ENCODE results near the gene GPRIN3. TPM values are rescaled to one million over a fixed set of nuclear protein-coding genes. Genes with fewer than 3 reads are reported as not detected.
A peak's percentile ranks its signal among the peaks of the same experiment; 100 is the strongest.

Gene GPRIN3
- total RNA-seq, 2 experiments from 2014 or later = 46.4 TPM

- DNase-seq (no peak), ATAC-seq (ENCODE audit: poor library complexity) (no peak)
- Mint-ChIP-seq H3K9me3 (no peaks in the 10 kb centered on the region), H3K4me1 (ENCODE audit: low read depth) (peaks cover 90% of the 10 kb centered on the region), H3K36me3 (ENCODE audit: low read depth) (peaks cover 6% of the 10 kb centered on the region), H3K4me3 (peak overlapping the region; percentile 91), H3K27me3 (no peaks in the 10 kb centered on the region), H3K27ac (peak overlapping the region; percentile 92)
- Histone ChIP-seq H3K4me1 (ENCODE audit: insufficient read depth, low read length) (peaks cover 42% of the 10 kb centered on the region), H3K4me3 (ENCODE audit: low read length) (peak overlapping the region; percentile 58), H3K9me3 (ENCODE audit: control insufficient read depth in 1 of 2, insufficient read depth in 1 of 2, low read length in 2 of 2) (no peaks in the 10 kb centered on the region), H3K27me3 (ENCODE audit: control insufficient read depth in 1 of 2, insufficient read depth in 2 of 2, low read length in 2 of 2) (no peaks in the 10 kb centered on the region), H3K27ac (ENCODE audit: low read depth in 1 of 2, low read length in 2 of 2) (peak overlapping the region; percentile 74 to 82), H3K36me3 (ENCODE audit: insufficient read depth, low read length) (peaks cover 2% of the 10 kb centered on the region)
- POLR2A ChIA-PET = interaction anchor here (0.8 to 4.1 kb wide), 16 partner anchors 9 to 1014 kb away, joined by 3 to 37 read pairs (median 5); partner anchors contain the start of gene HERC5
- no peak for TF ChIP-seq CTCF (IDR thresholded peaks at IDR 0.05)
- CTCF ChIA-PET = interaction anchor here (0.9 to 4.6 kb wide), 6 partner anchors 10 to 45 kb away, joined by 3 to 29 read pairs (median 6); no protein-coding TSS in a partner anchor
- intact Hi-C loops (cut with DNase I, micrococcal nuclease) = loop anchor here in 1 of 2 experiments (10.0 kb wide), 1 partner anchor 186 kb away; the partner anchor contains the start of gene TIGD2
These were observed 7.1 kb downstream of the GPRIN3 start for GRCh38 chr4:89300499-89300898.

GRCh38 chr4:89300060-89300459, 7.5 kb downstream of the GPRIN3 start:
- Mint-ChIP-seq H3K4me1 (ENCODE audit: low read depth) (peaks cover 90% of the 10 kb centered on the region), H3K4me3 (peak overlapping the region; percentile 91), H3K27me3 (no peaks in the 10 kb centered on the region), H3K27ac (peak overlapping the region; percentile 92), H3K36me3 (ENCODE audit: low read depth) (peaks cover 7% of the 10 kb centered on the region), H3K9me3 (no peaks in the 10 kb centered on the region)
- Histone ChIP-seq H3K9me3 (ENCODE audit: control insufficient read depth in 1 of 2, insufficient read depth in 1 of 2, low read length in 2 of 2) (no peaks in the 10 kb centered on the region), H3K4me3 (ENCODE audit: low read length) (peak overlapping the region; percentile 58), H3K27me3 (ENCODE audit: control insufficient read depth in 1 of 2, insufficient read depth in 2 of 2, low read length in 2 of 2) (no peaks in the 10 kb centered on the region), H3K27ac (ENCODE audit: low read depth in 1 of 2, low read length in 2 of 2) (peak overlapping the region; percentile 74 to 82), H3K4me1 (ENCODE audit: insufficient read depth, low read length) (peaks cover 42% of the 10 kb centered on the region), H3K36me3 (ENCODE audit: insufficient read depth, low read length) (peaks cover 2% of the 10 kb centered on the region)
- ATAC-seq (ENCODE audit: poor library complexity) (no peak), DNase-seq (no peak)
- POLR2A ChIA-PET = interaction anchor here (0.8 to 4.1 kb wide), 16 partner anchors 8 to 1013 kb away, joined by 3 to 45 read pairs (median 6); partner anchors contain the start of genes GPRIN3 and HERC5
- TF ChIP-seq CTCF (IDR thresholded peaks at IDR 0.05) = no peak
- CTCF ChIA-PET = interaction anchor here (0.6 to 4.6 kb wide), 11 partner anchors 8 to 75 kb away, joined by 3 to 29 read pairs (median 4); partner anchors contain the start of gene GPRIN3
- intact Hi-C loops (cut with DNase I, micrococcal nuclease) = loop anchor here in 1 of 2 experiments (10.0 kb wide), 1 partner anchor 185 kb away; the partner anchor contains the start of gene TIGD2

GRCh38 chr4:89299153-89299791, 8.3 kb downstream of the GPRIN3 start:
- TF ChIP-seq CTCF (IDR thresholded peaks at IDR 0.05) = no peak
- ATAC-seq (ENCODE audit: poor library complexity) = peak; percentile 35
- Mint-ChIP-seq H3K4me3 (peak overlapping the region; percentile 91), H3K4me1 (ENCODE audit: low read depth) (peaks cover 90% of the 10 kb centered on the region), H3K27me3 (no peaks in the 10 kb centered on the region), H3K9me3 (no peaks in the 10 kb centered on the region), H3K36me3 (ENCODE audit: low read depth) (peaks cover 14% of the 10 kb centered on the region), H3K27ac (peak overlapping the region; percentile 92)
- Histone ChIP-seq H3K27ac (ENCODE audit: low read depth in 1 of 2, low read length in 2 of 2) (peak overlapping the region; percentile 74 to 82), H3K27me3 (ENCODE audit: control insufficient read depth in 1 of 2, insufficient read depth in 2 of 2, low read length in 2 of 2) (no peaks in the 10 kb centered on the region), H3K9me3 (ENCODE audit: control insufficient read depth in 1 of 2, insufficient read depth in 1 of 2, low read length in 2 of 2) (no peaks in the 10 kb centered on the region), H3K4me3 (ENCODE audit: low read length) (peak overlapping the region; percentile 58), H3K4me1 (ENCODE audit: insufficient read depth, low read length) (peaks cover 41% of the 10 kb centered on the region), H3K36me3 (ENCODE audit: insufficient read depth, low read length) (peaks cover 2% of the 10 kb centered on the region)
- DNase-seq = peak in 3 of 14 experiments; percentile 65 to 73 (median 66)
- CTCF ChIA-PET = interaction anchor here (0.6 to 4.6 kb wide), 14 partner anchors 8 to 74 kb away, joined by 3 to 29 read pairs (median 4); partner anchors contain the start of gene GPRIN3
- POLR2A ChIA-PET = interaction anchor here (0.8 to 4.1 kb wide), 19 partner anchors 8 to 843 kb away, joined by 3 to 45 read pairs (median 7); partner anchors contain the start of genes GPRIN3, HERC5 and TIGD2
- intact Hi-C loops (cut with DNase I, micrococcal nuclease) = loop anchor here in 1 of 2 experiments (2.0 to 5.0 kb wide), 5 partner anchors 16 to 136 kb away; no protein-coding TSS in a partner anchor

Data from CD4-positive, alpha-beta T cell (primary cell).